SK-N-SH (cell line): Measurements from ENCODE around the gene CRK. TPM values are rescaled to one million over a fixed set of nuclear protein-coding genes. Genes with fewer than 3 reads are reported as not detected.
"Not testable (repeated sequence)": the region's sequence is repeated elsewhere in the genome, so short reads cannot be mapped to it uniquely, and the experiment has no call there.

ENCODE experiments used
- CTCF ChIA-PET: fragments of 300-600, 350-600 bp; formaldehyde crosslinking; extraction: SDS; loops from one replicate; lab custom pipeline; 2021; lab: Yijun Ruan, JAX
- POLR2A ChIA-PET: fragments of 350-600 bp; sonication (Branson Sonifier 250); formaldehyde crosslinking; extraction: SDS; loops from one replicate; lab custom pipeline; 2020; ENCODE audit warnings: antibody characterized with exemption, inconsistent platforms; lab: Yijun Ruan, JAX
- DNase-seq: peaks from one replicate; pipeline ENCODE4 v3.0.0; 2012
- H2AFZ ChIP-seq: fragments of 200-600 bp; sonication (generic); 2 replicates; pipeline ENCODE4 v1.8.1; 2016; ENCODE audit warnings: antibody characterized with exemption, mild to moderate bottlenecking, low read depth
- H3F3A ChIP-seq: fragments of 200-600 bp; sonication (generic); replicated peaks from 2 replicates; pipeline ENCODE3; 2016; ENCODE audit warnings: antibody characterized with exemption, mild to moderate bottlenecking; ENCODE audit not compliant: insufficient read depth
- H3K27ac ChIP-seq, 2 experiments: fragments of 200-500 bp in 1 of 2; fragments of 200-600 bp in 1 of 2; sonication (Bioruptor generic) in 1 of 2; sonication (generic), shearing (Covaris generic) in 1 of 2; 2 replicates each; pipeline versions ENCODE4 v1.5.1 to v1.6.1; 2014 to 2016; ENCODE audit warnings: low read depth in 2 of 2, inconsistent platforms in 1 of 2, low read length in 1 of 2, mild to moderate bottlenecking in 1 of 2, mixed read lengths in 1 of 2
- H3K27me3 ChIP-seq: fragments of 200-600 bp; sonication (generic), shearing (Covaris generic); 2 replicates; pipeline ENCODE4 v1.6.1; 2016; ENCODE audit warnings: mixed run types; ENCODE audit not compliant: insufficient read depth
- H3K36me3 ChIP-seq, 2 experiments: fragments of 200-500 bp in 1 of 2; fragments of 200-600 bp in 1 of 2; sonication (Bioruptor generic) in 1 of 2; sonication (generic) in 1 of 2; replicated peaks in 1 of 2; 2 replicates each; pipeline versions ENCODE3 to v1.5.1; 2014 to 2016; ENCODE audit warnings: low read length in 1 of 2, mild to moderate bottlenecking in 1 of 2; ENCODE audit not compliant: insufficient read depth in 2 of 2, control insufficient read depth in 1 of 2
- H3K4me1 ChIP-seq, 2 experiments: fragments of 200-500 bp in 1 of 2; fragments of 200-600 bp in 1 of 2; sonication (Bioruptor generic) in 1 of 2; sonication (generic), shearing (Covaris generic) in 1 of 2; 2 replicates each; pipeline versions ENCODE4 v1.5.1 to v1.6.1; 2014 to 2016; ENCODE audit warnings: low read depth in 1 of 2, low read length in 1 of 2, mixed run types in 1 of 2; ENCODE audit not compliant: insufficient read depth in 2 of 2, control insufficient read depth in 1 of 2
- H3K4me2 ChIP-seq: fragments of 200-600 bp; sonication (generic), shearing (Covaris generic); 2 replicates; pipeline ENCODE4 v1.6.1; 2017; ENCODE audit warnings: mixed run types
- H3K4me3 ChIP-seq, 2 experiments: fragments of 200-500 bp in 1 of 2; fragments of 200-600 bp in 1 of 2; sonication (Bioruptor generic) in 1 of 2; sonication (generic), shearing (Covaris generic) in 1 of 2; 2 replicates each; pipeline versions ENCODE4 v1.5.1 to v1.8.1; 2014 to 2016; ENCODE audit warnings: low read depth in 2 of 2, inconsistent platforms in 1 of 2, low read length in 1 of 2, mild to moderate bottlenecking in 1 of 2, mixed read lengths in 1 of 2, moderate library complexity in 1 of 2
- H3K79me2 ChIP-seq: fragments of 200-600 bp; sonication (generic); 2 replicates; pipeline ENCODE4 v1.8.1; 2017; ENCODE audit warnings: mild to moderate bottlenecking; ENCODE audit not compliant: insufficient read depth
- H3K9ac ChIP-seq: fragments of 200-600 bp; sonication (generic); 2 replicates; pipeline ENCODE4 v1.6.1; 2017; ENCODE audit warnings: mixed run types
- H3K9me2 ChIP-seq: fragments of 200-600 bp; sonication (generic); 2 replicates; pipeline ENCODE4 v1.6.1; 2017; ENCODE audit warnings: mixed run types
- H3K9me3 ChIP-seq: fragments of 200-600 bp; sonication (generic); 2 replicates; pipeline ENCODE4 v1.6.1; 2017; ENCODE audit warnings: mixed run types, mild to moderate bottlenecking, moderate library complexity
- H4K20me1 ChIP-seq: fragments of 200-600 bp; sonication (generic); 2 replicates; pipeline ENCODE4 v1.6.1; 2017; ENCODE audit warnings: mild to moderate bottlenecking, mixed run types; ENCODE audit not compliant: insufficient read depth
- ELF1 ChIP-seq: IDR thresholded peaks from 2 replicates; pipeline ENCODE4 v1.4.0; 2012
- EP300 ChIP-seq, 2 experiments: IDR thresholded peaks; 2 replicates each; pipeline versions ENCODE4 v1.4.0 to v1.6.1; 2012; ENCODE audit warnings: borderline replicate concordance in 1 of 2, low read depth in 1 of 2, low read length in 1 of 2
- FOSL2 ChIP-seq: IDR thresholded peaks from 2 replicates; pipeline ENCODE4 v1.4.0; 2012; ENCODE audit warnings: low read depth, mild to moderate bottlenecking, moderate library complexity, borderline replicate concordance
- FOXJ3 ChIP-seq: sonication (generic); formaldehyde crosslinking; IDR thresholded peaks from 2 replicates; pipeline ENCODE4 v1.5.1; 2020; ENCODE audit warnings: mild to moderate bottlenecking, missing genetic modification reagents
- FOXM1 ChIP-seq: IDR thresholded peaks from 2 replicates; pipeline ENCODE4 v1.4.0; 2012; ENCODE audit warnings: low read depth, mild to moderate bottlenecking
- GATA2 ChIP-seq: sonication (generic); formaldehyde crosslinking; IDR thresholded peaks from 2 replicates; pipeline ENCODE4 v1.5.0; 2020; ENCODE audit warnings: mild to moderate bottlenecking, missing genetic modification reagents
- MEF2A ChIP-seq: IDR thresholded peaks from 2 replicates; pipeline ENCODE4 v1.4.0; 2012; ENCODE audit warnings: low read depth, borderline replicate concordance
- NRF1 ChIP-seq: IDR thresholded peaks from 2 replicates; pipeline ENCODE4 v1.6.1; 2012; ENCODE audit warnings: low read depth, mild to moderate bottlenecking, low read length
- RAD21 ChIP-seq: IDR thresholded peaks from 2 replicates; pipeline ENCODE4 v1.6.1; 2012; ENCODE audit warnings: mild to moderate bottlenecking, low read length
- RCOR1 ChIP-seq: fragments of 150-350 bp; IDR thresholded peaks from 2 replicates; pipeline ENCODE4 v1.6.1; 2017; ENCODE audit warnings: antibody characterized with exemption, low read length
- RXRA ChIP-seq: IDR thresholded peaks from 2 replicates; pipeline ENCODE4 v1.4.0; 2012; ENCODE audit warnings: low read depth, mild to moderate bottlenecking, borderline replicate concordance
- SIN3A ChIP-seq: IDR thresholded peaks from 2 replicates; pipeline ENCODE4 v1.6.1; 2012; ENCODE audit warnings: low read depth, mild to moderate bottlenecking, low read length, moderate library complexity, borderline replicate concordance
- SMC3 ChIP-seq: IDR thresholded peaks from 2 replicates; pipeline ENCODE4 v1.6.1; 2012; ENCODE audit warnings: low read depth, low read length, improper control_type of control experiment
- TAF1 ChIP-seq: IDR thresholded peaks from 2 replicates; pipeline ENCODE4 v1.6.1; 2012; ENCODE audit warnings: low read depth, mild to moderate bottlenecking, low read length, moderate library complexity, borderline replicate concordance
- YY1 ChIP-seq: IDR thresholded peaks from 2 replicates; pipeline ENCODE4 v1.4.0; 2012; ENCODE audit warnings: low read depth, mild to moderate bottlenecking
- WGBS: methylation state at CpG from one replicate; pipeline ENCODE4 v1.1.6; 2017; ENCODE audit warnings: low lambda C conversion rate; 5-methylcytosine and 5-hydroxymethylcytosine counted together
- polyA plus RNA-seq, 3 experiments: library from polyadenylated mRNA; depleted of rRNA; stranded (reverse); fragments of >200 nt; gene quantifications; 2 replicates each; pipeline ENCODE4 v1.2.3, GENCODE V29; 2012
- TF ChIP-seq, protein P1 (sequence below): fragments of 200-600 bp; sonication (generic); IDR thresholded peaks from 2 replicates; pipeline ENCODE4 v1.6.1; 2017; ENCODE audit warnings: antibody characterized with exemption, mild to moderate bottlenecking, moderate library complexity
- TF ChIP-seq, protein P2 (sequence below): IDR thresholded peaks from 2 replicates; pipeline ENCODE4 v1.4.0; 2012; ENCODE audit warnings: low read depth, borderline replicate concordance
- TF ChIP-seq, protein P3 (sequence below): IDR thresholded peaks from 2 replicates; pipeline ENCODE4 v1.4.0; 2012; ENCODE audit warnings: low read depth, borderline replicate concordance
- TF ChIP-seq, protein P4 (sequence below): IDR thresholded peaks from 2 replicates; pipeline ENCODE4; 2012

Gene CRK
- polyA plus RNA-seq, 1 of the 3 experiments (the other 2 are of a cell fraction), result 50.7 TPM

DNA sequence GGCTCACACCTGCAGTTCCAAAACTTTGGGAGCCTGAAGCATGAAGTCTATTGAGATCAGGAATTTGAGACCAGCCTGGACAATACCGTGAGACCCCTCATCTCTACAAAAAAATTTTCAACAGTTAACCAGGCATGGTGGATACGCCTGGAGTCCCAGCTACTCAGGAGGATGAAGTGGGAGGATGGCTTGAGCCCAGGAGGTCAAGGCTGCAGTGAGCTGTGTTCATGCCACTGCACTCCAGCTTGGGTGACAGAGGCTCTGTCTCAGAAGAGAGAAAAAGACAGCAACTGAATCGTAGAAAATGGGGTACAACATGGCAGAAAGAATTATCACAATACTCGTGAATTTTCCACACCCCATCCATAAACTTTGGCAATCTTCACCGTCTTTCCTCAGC lies 3.2 kb downstream of the CRK start:
- no peak overlapping the region for H3K4me2 ChIP-seq
- CTCF ChIA-PET, result no interaction called here
- H3K27me3 ChIP-seq, result no peaks in the 10 kb centered on the region
- WGBS, result 89% methylated on average over 5 of the region's 5 CpGs
- H3K9ac ChIP-seq, result no peak overlapping the region
- no peak overlapping the region for H2AFZ ChIP-seq
- no peaks in the 10 kb centered on the region for H3K9me2 ChIP-seq
- peaks cover 18% of the 10 kb centered on the region for H3F3A ChIP-seq
- H3K36me3 ChIP-seq, result peaks cover 3 to 18% of the 10 kb centered on the region in 2 experiments
- no peak for TF ChIP-seq FOXM1
- no peak for TF ChIP-seq SMC3
- TF ChIP-seq, protein P1, sequence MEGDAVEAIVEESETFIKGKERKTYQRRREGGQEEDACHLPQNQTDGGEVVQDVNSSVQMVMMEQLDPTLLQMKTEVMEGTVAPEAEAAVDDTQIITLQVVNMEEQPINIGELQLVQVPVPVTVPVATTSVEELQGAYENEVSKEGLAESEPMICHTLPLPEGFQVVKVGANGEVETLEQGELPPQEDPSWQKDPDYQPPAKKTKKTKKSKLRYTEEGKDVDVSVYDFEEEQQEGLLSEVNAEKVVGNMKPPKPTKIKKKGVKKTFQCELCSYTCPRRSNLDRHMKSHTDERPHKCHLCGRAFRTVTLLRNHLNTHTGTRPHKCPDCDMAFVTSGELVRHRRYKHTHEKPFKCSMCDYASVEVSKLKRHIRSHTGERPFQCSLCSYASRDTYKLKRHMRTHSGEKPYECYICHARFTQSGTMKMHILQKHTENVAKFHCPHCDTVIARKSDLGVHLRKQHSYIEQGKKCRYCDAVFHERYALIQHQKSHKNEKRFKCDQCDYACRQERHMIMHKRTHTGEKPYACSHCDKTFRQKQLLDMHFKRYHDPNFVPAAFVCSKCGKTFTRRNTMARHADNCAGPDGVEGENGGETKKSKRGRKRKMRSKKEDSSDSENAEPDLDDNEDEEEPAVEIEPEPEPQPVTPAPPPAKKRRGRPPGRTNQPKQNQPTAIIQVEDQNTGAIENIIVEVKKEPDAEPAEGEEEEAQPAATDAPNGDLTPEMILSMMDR, result no peak
- TF ChIP-seq TAF1, result no peak
- TF ChIP-seq EP300 (IDR thresholded peaks at IDR 0.05; ENCODE audit: borderline replicate concordance in 1 of 2, low read depth in 1 of 2, low read length in 1 of 2), result no peak
- TF ChIP-seq NRF1, result no peak
- TF ChIP-seq FOSL2, result no peak
- TF ChIP-seq, protein P2, sequence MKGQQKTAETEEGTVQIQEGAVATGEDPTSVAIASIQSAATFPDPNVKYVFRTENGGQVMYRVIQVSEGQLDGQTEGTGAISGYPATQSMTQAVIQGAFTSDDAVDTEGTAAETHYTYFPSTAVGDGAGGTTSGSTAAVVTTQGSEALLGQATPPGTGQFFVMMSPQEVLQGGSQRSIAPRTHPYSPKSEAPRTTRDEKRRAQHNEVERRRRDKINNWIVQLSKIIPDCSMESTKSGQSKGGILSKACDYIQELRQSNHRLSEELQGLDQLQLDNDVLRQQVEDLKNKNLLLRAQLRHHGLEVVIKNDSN, result no peak
- no peak for TF ChIP-seq SIN3A
- no peak for TF ChIP-seq RXRA
- TF ChIP-seq, protein P3, sequence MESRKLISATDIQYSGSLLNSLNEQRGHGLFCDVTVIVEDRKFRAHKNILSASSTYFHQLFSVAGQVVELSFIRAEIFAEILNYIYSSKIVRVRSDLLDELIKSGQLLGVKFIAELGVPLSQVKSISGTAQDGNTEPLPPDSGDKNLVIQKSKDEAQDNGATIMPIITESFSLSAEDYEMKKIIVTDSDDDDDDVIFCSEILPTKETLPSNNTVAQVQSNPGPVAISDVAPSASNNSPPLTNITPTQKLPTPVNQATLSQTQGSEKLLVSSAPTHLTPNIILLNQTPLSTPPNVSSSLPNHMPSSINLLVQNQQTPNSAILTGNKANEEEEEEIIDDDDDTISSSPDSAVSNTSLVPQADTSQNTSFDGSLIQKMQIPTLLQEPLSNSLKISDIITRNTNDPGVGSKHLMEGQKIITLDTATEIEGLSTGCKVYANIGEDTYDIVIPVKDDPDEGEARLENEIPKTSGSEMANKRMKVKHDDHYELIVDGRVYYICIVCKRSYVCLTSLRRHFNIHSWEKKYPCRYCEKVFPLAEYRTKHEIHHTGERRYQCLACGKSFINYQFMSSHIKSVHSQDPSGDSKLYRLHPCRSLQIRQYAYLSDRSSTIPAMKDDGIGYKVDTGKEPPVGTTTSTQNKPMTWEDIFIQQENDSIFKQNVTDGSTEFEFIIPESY, result no peak
- no peak for TF ChIP-seq RAD21
- TF ChIP-seq GATA2 (CRISPR knock-in tag), result no peak
- no peak for TF ChIP-seq ELF1
- TF ChIP-seq RCOR1, result no peak
- TF ChIP-seq FOXJ3 (CRISPR knock-in tag), result no peak
- TF ChIP-seq, protein P4, sequence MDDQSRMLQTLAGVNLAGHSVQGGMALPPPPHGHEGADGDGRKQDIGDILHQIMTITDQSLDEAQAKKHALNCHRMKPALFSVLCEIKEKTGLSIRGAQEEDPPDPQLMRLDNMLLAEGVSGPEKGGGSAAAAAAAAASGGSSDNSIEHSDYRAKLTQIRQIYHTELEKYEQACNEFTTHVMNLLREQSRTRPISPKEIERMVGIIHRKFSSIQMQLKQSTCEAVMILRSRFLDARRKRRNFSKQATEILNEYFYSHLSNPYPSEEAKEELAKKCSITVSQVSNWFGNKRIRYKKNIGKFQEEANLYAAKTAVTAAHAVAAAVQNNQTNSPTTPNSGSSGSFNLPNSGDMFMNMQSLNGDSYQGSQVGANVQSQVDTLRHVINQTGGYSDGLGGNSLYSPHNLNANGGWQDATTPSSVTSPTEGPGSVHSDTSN, result no peak
- TF ChIP-seq YY1, result no peak
- no peak for TF ChIP-seq MEF2A
- no peak overlapping the region for H3K27ac ChIP-seq
- no peak for DNase-seq
- H3K79me2 ChIP-seq, result peaks cover 82% of the 10 kb centered on the region
- no peaks in the 10 kb centered on the region for H3K9me3 ChIP-seq
- H4K20me1 ChIP-seq, result peaks cover 78% of the 10 kb centered on the region
- H3K4me1 ChIP-seq, result peaks cover 0 to 8% of the 10 kb centered on the region in 2 experiments; a peak in 1 of 4 replicates
- no peak overlapping the region for H3K4me3 ChIP-seq
- POLR2A ChIA-PET, result no interaction called here

DNA sequence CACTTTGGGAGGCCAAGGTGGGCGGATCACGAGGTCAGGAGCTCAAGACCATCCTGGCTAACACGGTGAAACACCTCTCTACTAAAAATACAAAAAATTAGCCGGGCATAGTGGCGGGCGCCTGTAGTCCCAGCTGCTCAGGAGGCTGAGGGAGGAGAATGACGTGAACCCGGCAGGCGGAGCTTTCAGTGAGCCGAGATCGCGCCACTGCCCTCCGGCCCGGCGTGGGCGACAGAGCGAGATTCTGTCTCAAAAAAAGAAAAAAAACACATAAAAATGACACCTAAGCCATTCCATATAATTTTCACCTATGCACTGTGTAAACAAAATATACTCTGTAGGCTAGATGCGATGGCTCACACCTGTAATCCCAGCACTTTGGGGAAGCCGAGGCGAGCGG lies 5.8 kb downstream of the CRK start:
- H3K4me2 ChIP-seq, H3K9me2 ChIP-seq, H3K9ac ChIP-seq, H3K27me3 ChIP-seq, H3K4me1 ChIP-seq, DNase-seq, H3K4me3 ChIP-seq, H3K9me3 ChIP-seq, H3K27ac ChIP-seq, H2AFZ ChIP-seq, POLR2A ChIA-PET: not testable (repeated sequence)
- 97% methylated on average over 21 of the region's 21 CpGs for WGBS
- Histone ChIP-seq H3K79me2 (peaks cover 100% of the 10 kb centered on the region), H3F3A (peaks cover 14% of the 10 kb centered on the region), H4K20me1 (peaks cover 99% of the 10 kb centered on the region), H3K36me3 (peaks cover 3 to 21% of the 10 kb centered on the region in 2 experiments)
- CTCF ChIA-PET, result interaction anchor here (2.0 kb wide), 1 partner anchor 85 kb away, joined by 5 read pairs; no protein-coding TSS in a partner anchor
